Transverse colon (tissue), 4 donors: ENCODE measurements around the gene OR7A10. TPM values are rescaled to one million over a fixed set of nuclear protein-coding genes. Genes with fewer than 3 reads are reported as not detected.

Experiments
- DNase-seq: peaks from one replicate; pipeline ENCODE4 v3.0.0-alpha.2; 2019
- H3K27ac ChIP-seq, 4 donors: fragments of 200-600 bp; sonication (generic); 2 replicates each; pipeline ENCODE4 v1.5.1; 2016 to 2018; ENCODE audit warnings: inconsistent platforms in 4 of 4
- H3K27me3 ChIP-seq: fragments of 200-600 bp; sonication (generic); 2 replicates; pipeline ENCODE4 v1.5.1; 2017; ENCODE audit warnings: inconsistent platforms
- H3K36me3 ChIP-seq, 4 donors: fragments of 200-600 bp; sonication (generic); 2 replicates each; pipeline ENCODE4 v1.5.1; 2017 to 2019; ENCODE audit warnings: inconsistent platforms in 4 of 4
- H3K4me1 ChIP-seq, 4 donors: fragments of 200-600 bp; sonication (generic); 2 replicates each; pipeline ENCODE4 v1.5.1; 2017 to 2020; ENCODE audit warnings: inconsistent platforms in 4 of 4
- H3K4me3 ChIP-seq, 4 donors: fragments of 200-600 bp; sonication (generic); 1 replicate in 1 of 4; 2 replicates in 3 of 4; pipeline versions ENCODE4 v1.5.1 to v1.6.1; 2017 to 2019; ENCODE audit warnings: inconsistent platforms in 4 of 4
- H3K9me3 ChIP-seq, 2 donors: fragments of 200-600 bp; sonication (generic); 2 replicates each; pipeline ENCODE4 v1.5.1; 2017 to 2019; ENCODE audit warnings: inconsistent platforms in 2 of 2
- EP300 ChIP-seq: sonication (generic); formaldehyde crosslinking; IDR thresholded peaks from one replicate; pipeline ENCODE4 v1.6.1; 2017; ENCODE audit warnings: antibody characterized with exemption, low read depth
- POLR2A ChIP-seq: fragments of 450-650 bp; IDR thresholded peaks from one replicate; pipeline ENCODE4 v1.6.1; 2016; ENCODE audit warnings: antibody characterized with exemption, mild to moderate bottlenecking, moderate library complexity
- POLR2AphosphoS5 ChIP-seq, 3 donors: sonication (generic); formaldehyde crosslinking; IDR thresholded peaks; one replicate each; pipeline ENCODE4 v1.6.1; 2016; ENCODE audit warnings: antibody characterized with exemption in 3 of 3
- WGBS, 2 donors: methylation state at CpG; one replicate each; pipeline ENCODE4 v1.1.5; 2018; ENCODE audit warnings: low coverage in 1 of 2; 5-methylcytosine and 5-hydroxymethylcytosine counted together
- in situ Hi-C, 4 donors: fragments of 200-750 bp; cut with MboI; loops; one replicate each; pipeline versions ENCODE4 v1.15.0 to v1.15.1; 2017; ENCODE audit warnings: low sequenced_read_pairs in 3 of 4, low pct_ligation_motif_present in 1 of 4, low pct_unique_long_range_greater_than_20kb in 1 of 4
- intact Hi-C: fragments of 100-400 bp; cut with DNase I; formaldehyde crosslinking; loops from one replicate; pipeline ENCODE4 v1.15.1; 2023; ENCODE audit warnings: low total_unique reads
- total RNA-seq, 4 donors: library from RNA; depleted of rRNA; stranded (reverse); fragments of >200 nt; gene quantifications; one replicate each; pipeline ENCODE4 v1.1.0, GENCODE V29; 2016
- TF ChIP-seq, protein P1 (sequence below), 5 experiments: fragments of 200-600 bp in 3 of 5; fragments of 450-650 bp in 2 of 5; sonication (generic) in 3 of 5; IDR thresholded peaks; 1 replicate in 2 of 5; 2 replicates in 3 of 5; pipeline ENCODE4 v1.5.1; 2016 to 2017; ENCODE audit warnings: antibody characterized with exemption in 5 of 5, inconsistent platforms in 3 of 5, mild to moderate bottlenecking in 2 of 5, moderate library complexity in 1 of 5

Gene OR7A10
- total RNA-seq, 4 donors from 2014 or later: not detected

DNA sequence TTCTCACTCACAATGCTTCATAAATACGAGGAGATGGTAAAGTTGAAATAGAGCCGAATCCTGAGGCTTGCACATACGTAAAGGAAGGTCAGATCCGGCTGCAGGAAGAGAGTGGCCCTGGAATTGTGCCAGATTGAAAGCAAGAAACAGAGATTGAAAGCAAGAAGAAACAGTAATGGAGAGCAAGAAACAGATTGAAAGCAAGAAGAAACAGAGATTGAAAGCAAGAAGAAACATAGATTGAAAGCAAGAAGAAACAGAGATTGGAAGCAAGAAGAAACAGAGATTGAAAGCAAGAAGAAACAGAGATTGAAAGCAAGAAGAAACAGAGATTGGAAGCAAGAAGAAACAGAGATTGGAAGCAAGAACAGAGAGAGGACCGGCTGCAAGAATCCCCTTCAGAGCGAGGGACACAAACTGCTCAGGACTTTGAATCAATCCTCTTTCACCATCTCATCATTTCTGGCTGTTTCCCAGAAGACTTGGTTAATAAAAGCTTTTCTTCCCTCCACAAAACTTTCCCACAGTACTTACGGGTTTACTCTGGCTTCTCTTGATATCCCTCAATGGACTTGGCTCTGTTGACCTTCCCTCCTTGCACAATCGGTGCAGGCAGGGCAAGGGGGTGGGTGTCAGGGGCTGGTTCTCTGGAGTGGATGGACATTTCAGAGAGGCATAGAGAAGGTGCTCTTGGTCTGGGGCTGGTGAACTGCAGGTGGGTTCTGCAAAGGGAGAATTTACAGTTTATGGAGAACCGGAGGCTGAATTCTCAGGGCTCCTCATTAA is 39.3 kb downstream of the OR7A10 start:
- Histone ChIP-seq H3K27ac (no peak overlapping the region), H3K4me1 (no peaks in the 10 kb centered on the region), H3K9me3 (no peaks in the 10 kb centered on the region), H3K4me3 (no peak overlapping the region), H3K27me3 (no peaks in the 10 kb centered on the region), H3K36me3 (no peaks in the 10 kb centered on the region)
- WGBS, 2 donors: 43 to 54% methylated on average over 8 to 9 of the region's 9 CpGs
- intact Hi-C loops: loop anchor here (2.0 to 10.0 kb wide), 2 partner anchors 79 to 665 kb away; partner anchors contain the start of gene PGLYRP2
- TF ChIP-seq POLR2A (no peak), EP300 (no peak), POLR2AphosphoS5 (IDR thresholded peaks at IDR 0.05) (no peak)
- TF ChIP-seq, protein P1, sequence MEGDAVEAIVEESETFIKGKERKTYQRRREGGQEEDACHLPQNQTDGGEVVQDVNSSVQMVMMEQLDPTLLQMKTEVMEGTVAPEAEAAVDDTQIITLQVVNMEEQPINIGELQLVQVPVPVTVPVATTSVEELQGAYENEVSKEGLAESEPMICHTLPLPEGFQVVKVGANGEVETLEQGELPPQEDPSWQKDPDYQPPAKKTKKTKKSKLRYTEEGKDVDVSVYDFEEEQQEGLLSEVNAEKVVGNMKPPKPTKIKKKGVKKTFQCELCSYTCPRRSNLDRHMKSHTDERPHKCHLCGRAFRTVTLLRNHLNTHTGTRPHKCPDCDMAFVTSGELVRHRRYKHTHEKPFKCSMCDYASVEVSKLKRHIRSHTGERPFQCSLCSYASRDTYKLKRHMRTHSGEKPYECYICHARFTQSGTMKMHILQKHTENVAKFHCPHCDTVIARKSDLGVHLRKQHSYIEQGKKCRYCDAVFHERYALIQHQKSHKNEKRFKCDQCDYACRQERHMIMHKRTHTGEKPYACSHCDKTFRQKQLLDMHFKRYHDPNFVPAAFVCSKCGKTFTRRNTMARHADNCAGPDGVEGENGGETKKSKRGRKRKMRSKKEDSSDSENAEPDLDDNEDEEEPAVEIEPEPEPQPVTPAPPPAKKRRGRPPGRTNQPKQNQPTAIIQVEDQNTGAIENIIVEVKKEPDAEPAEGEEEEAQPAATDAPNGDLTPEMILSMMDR (IDR thresholded peaks at IDR 0.05): no peak
- no peak for DNase-seq
- in situ Hi-C loops: no loop called here

DNA sequence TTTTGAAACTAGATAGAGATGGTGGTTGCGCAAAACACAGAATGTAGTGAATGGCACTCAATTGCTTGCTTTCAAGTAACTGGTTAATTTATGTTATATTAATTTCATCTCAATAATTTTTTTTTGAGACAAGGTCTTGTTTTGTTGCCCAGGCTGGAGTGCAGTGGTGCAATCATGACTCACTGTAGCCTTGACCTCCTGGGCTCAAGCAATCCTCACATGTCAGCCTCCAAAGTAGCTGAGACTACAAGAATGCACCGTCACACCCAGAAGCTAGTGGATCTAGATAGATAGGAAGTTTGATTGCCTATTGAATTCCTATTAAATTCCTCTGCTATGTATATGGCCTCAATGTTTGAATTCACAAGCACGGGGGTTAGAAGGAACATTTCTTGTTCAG is 44.0 kb downstream of the OR7A10 start:
- Histone ChIP-seq H3K9me3 (no peaks in the 10 kb centered on the region), H3K27me3 (no peaks in the 10 kb centered on the region), H3K4me3 (no peak overlapping the region), H3K4me1 (no peaks in the 10 kb centered on the region), H3K27ac (no peak overlapping the region), H3K36me3 (no peaks in the 10 kb centered on the region)
- no peak for DNase-seq
- 78% methylated on average over 3 of the region's 3 CpGs; no CpG with 5 or more reads in 1 of the 2 donors for WGBS, 2 donors
- intact Hi-C loops: loop anchor here (10.0 kb wide), 1 partner anchor 670 kb away; the partner anchor contains the start of gene PGLYRP2
- no peak for TF ChIP-seq POLR2A
- TF ChIP-seq EP300: no peak
- TF ChIP-seq, protein P1 (IDR thresholded peaks at IDR 0.05): no peak
- TF ChIP-seq POLR2AphosphoS5 (IDR thresholded peaks at IDR 0.05): no peak
- in situ Hi-C loops: no loop called here

DNA sequence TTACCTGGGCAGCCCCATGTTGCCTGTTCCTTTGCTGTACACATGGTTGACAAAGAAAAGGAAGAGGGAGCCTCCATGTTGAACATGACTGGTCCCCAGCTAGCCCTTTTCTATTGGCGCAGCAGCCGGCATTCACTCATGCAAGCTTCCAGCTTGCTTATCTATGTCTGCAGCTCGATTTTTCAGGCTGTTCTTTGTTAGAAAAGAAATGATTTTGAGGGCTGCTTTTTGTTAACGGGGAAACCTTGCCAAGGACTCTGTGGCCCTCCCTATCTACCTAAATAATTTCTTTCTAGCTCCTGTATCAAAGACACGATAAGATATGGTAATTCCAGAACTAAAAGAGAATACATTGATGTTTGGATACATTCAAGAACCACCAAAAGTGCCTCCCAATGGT is 50.0 kb downstream of the OR7A10 start:
- H3K27me3 ChIP-seq: no peaks in the 10 kb centered on the region
- H3K9me3 ChIP-seq: no peaks in the 10 kb centered on the region
- in situ Hi-C loops: no loop called here
- H3K36me3 ChIP-seq: no peaks in the 10 kb centered on the region
- DNase-seq: no peak
- 82 to 100% methylated on average over 1 to 5 of the region's 5 CpGs for WGBS, 2 donors
- H3K4me1 ChIP-seq: no peaks in the 10 kb centered on the region
- no peak for TF ChIP-seq POLR2A
- TF ChIP-seq POLR2AphosphoS5 (IDR thresholded peaks at IDR 0.05): no peak
- TF ChIP-seq EP300: no peak
- TF ChIP-seq, protein P1 (IDR thresholded peaks at IDR 0.05): no peak
- intact Hi-C loops: no loop called here
- H3K27ac ChIP-seq: no peak overlapping the region
- H3K4me3 ChIP-seq: no peak overlapping the region

DNA sequence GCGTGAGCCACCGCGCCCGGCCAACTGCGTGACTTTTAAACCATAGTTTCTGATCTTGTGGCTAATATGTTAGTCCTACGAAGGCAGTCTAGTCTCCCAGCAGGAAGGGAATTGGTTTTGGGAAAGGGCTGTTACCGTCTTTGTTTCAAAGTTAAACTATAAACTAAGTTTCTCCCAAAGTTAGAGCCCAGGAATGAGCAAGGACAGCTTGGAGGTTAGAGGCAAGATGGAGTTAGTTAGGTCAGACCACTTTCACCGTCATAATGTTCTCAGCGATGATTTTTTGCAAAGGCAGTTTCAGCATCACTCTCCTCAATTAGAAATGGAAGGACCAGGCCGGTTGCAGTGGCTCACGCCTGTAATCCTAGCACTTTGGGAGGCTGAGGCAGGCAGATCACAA is 52.7 kb downstream of the OR7A10 start:
- WGBS, 2 donors: 92 to 94% methylated on average over 6 to 11 of the region's 11 CpGs
- Histone ChIP-seq H3K4me3 (no peak overlapping the region), H3K9me3 (no peaks in the 10 kb centered on the region), H3K4me1 (no peaks in the 10 kb centered on the region), H3K27ac (no peak overlapping the region), H3K36me3 (no peaks in the 10 kb centered on the region), H3K27me3 (no peaks in the 10 kb centered on the region)
- no peak for TF ChIP-seq POLR2A
- no peak for TF ChIP-seq EP300
- TF ChIP-seq, protein P1 (IDR thresholded peaks at IDR 0.05): no peak
- in situ Hi-C loops: no loop called here
- no peak for DNase-seq
- intact Hi-C loops: no loop called here
